Activated CD4-positive, CD25-positive, alpha-beta regulatory T cell treated with anti-CD3 and anti-CD28 coated beads, Interleukin-2, amount 50 U/mL, for 16 hours (primary cell): ENCODE data around the gene THNSL1.
"Not testable (repeated sequence)": the region's sequence is repeated elsewhere in the genome, so short reads cannot be mapped to it uniquely, and the experiment has no call there.

Experiments
- DNase-seq: peaks from one replicate; pipeline ENCODE4 v3.0.0-alpha.2; 2020; ENCODE audit warnings: low read depth, low spot score

THNSL1 gene

DNA sequence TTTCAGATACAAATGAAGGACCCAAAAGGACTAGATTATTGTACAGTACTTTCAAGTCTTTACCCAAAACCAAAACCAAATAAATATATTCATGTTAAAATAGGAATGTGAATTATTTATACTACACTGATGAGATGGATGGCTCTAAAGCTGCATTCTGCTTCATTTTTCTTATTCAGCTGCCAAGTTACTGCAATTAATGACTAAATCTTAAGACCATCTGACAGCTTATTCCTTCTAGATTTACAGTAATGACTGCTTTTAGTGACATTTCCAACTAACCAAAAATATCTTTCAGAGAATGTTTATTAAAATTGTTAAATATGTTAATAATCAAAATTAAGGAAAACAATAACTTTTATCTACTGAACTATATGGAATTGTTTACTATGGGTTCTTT, 21.3 kb upstream of the THNSL1 start:
- no peak for DNase-seq

DNA sequence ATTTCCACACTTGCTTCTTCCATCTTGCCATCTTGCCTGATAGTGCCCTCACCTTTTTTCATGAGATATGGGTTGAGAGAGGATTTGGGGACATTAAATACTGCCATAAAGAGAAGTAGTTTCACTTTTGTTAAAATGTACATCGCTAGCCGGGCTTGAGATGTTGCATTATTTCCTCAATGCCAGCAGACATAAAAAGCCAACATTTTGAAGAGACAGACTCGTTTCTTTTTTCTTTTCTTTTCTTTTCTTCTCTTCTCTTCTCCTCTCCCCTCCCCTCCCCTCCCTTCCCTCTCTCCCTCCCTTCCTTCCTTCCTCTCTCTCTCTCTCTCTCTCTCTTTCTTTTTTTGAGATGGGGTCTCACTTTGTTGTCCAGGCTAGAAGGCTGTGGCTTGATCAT, 18.4 kb upstream of the THNSL1 start:
- no peak for DNase-seq

DNA sequence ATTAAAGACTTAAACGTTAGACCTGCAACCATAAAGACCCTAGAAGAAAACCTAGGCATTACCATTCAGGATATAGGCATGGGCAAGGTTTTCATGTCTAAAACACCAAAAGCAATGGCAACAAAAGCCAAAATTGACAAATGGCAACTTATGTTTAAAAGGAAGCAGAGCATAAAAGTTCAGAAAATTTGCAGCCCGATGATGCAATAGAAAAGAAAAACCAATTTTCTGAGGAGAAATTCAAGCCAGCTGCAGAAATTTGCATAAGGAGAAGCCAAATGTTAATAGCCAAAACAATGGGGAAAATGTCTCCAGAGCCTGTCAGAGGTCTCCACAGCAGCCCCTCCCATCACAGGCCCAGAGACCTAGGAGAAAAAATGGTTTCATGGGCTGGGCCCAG, 4.8 kb upstream of the THNSL1 start:
- not testable (repeated sequence) for DNase-seq

DNA sequence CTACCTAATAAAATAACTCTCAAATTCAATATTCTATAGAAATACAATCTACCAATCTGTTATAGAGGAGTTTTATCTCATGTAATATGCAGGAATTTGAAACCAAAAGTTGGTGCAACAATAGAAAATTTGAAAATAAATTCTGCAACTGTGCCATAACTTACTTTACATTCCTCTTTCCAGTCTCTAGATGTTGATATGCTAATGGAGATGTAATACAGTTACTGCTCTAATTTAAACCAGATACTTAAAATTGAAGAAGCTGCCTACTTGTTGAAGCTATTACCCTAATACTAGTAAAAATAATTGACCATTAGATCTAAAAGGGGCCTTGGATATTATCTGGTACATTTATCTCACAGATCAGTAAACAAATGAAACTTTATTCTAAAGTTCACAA, 1.8 kb upstream of the THNSL1 start:
- no peak for DNase-seq

DNA sequence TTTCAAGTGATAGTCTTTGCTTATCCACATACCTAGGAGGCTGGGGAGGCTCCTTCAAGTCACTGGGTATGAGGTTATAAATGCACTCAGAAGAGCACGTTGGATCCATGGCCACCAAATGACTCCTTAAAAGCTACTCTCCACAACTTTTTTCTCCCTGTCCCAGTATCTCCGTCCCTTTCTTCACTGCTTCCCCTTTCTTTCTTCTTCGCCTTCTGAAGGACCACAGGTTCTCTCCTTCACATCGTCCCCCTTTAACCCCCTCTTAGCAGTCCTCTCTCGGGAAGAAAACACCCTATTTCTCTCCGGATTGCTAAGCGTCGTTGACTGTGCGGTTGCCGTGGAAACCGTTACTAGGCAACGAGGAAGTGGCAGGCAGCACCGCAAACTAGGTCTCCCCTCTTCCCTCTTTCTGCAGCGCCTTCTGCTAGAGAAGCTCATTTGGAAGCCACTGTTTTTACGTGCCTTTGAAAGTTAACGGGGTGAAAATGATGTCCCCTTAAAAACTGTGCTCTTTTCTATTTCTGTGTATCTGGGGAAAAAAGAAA, 510 bp upstream of the THNSL1 start, which contains the start of gene ENKUR:
ENKUR (minus strand) TSS at position 331 of the 548 bp plus-strand sequence; CDS start at position 109, 222 bp downstream.
- peak; percentile 87 for DNase-seq

DNA sequence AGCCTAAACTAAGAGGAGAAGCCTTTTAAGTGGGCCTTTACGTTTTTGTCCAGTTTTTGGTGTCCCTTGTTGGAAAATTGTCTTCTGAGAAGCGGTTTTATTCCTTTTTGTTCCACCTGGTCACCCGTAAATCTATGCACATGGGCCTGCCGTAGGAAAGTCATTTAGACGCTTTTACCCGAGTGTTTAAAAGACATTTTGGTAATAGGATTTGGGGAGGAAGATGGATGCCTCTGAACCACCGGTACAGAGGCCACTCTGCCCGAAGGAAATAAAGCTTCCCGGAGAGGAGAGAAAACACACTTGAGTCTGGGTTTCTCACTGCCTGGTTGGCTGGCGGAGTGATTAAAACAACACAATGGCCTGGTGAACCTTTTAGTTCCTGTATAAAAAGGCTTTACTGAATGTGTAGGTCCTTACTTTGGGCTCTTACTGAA, 760 bp downstream of the THNSL1 start:
- no peak for DNase-seq

DNA sequence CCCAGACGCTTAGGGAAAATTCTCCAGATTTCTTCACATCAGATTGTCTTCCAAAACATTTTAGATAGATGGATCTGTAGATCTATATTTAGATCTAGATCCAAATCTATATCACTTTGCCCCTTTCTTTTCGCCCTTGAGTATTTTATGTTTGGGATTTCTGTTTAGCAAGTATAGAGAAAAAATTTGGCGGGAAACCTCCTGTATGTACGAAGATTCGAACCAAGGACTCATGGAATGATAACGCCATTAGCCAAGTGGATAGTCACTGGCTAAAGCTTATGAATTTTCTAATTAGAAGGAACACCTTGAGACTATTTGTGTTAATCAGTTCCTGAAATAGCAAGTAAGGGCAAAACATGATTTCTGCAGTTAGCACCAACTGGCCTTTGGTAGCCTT, 1.2 kb downstream of the THNSL1 start:
- DNase-seq = no peak

DNA sequence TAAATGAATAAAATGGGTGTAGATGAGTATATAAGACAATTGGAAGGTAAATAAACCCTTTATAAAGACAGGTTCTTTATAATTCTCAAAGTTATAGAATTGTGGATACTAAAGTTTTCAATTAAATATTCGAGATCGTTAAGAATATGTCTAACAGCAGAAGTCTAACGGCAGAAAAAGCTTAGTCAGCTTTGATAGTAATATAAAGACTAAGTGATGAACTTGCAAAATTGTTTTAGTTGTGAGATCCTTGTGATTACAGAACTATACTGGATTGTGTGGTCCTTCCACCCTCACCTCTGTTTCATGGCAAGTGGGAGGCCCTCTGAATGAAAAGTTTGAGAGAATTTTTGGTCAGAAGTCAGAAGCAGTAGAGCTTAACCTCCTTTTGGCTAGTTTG, 2.3 kb downstream of the THNSL1 start:
- no peak for DNase-seq

DNA sequence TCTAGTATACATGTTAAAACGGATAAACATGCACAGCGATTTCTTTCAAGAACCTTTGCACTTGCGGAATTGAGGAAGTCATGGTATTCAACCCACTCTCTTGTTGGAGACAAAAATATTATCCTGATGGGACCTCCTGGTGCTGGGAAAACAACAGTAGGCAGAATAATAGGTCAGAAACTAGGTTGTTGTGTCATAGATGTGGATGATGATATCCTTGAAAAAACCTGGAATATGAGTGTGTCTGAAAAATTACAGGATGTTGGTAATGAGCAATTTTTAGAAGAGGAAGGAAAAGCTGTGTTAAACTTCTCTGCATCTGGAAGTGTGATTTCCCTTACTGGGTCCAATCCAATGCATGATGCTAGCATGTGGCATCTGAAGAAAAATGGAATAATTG, 6.9 kb downstream of the THNSL1 start:
- no peak for DNase-seq

DNA sequence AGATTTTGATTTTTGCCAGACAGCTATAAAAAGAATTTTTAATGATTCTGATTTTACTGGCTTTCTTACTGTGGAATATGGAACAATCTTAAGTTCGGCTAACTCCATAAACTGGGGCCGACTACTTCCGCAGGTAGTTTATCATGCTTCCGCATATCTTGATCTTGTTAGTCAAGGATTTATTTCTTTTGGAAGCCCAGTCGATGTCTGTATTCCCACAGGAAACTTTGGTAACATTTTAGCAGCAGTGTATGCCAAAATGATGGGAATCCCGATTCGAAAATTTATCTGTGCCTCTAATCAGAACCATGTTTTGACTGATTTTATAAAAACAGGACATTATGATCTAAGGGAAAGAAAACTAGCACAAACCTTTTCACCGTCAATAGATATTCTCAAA, 8.1 kb downstream of the THNSL1 start:
- no peak for DNase-seq

DNA sequence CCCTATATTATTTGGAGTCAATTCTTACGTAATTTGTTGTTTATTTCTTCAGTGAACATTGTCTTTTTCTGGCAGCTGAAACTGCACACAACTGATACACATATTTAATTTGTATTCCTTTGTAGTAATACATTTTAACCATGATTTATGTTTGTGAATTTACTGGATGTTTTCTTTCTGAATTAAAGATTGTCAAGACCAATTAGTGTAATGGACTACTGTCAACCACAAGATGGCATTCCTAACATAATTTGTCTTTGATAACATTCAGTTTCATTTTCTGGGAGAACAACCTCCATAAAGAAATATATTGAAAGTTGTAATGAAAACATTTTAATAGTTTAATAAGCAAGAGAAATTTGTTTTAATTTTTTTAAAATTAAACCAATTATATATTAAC, 10.1 kb downstream of the THNSL1 start:
- DNase-seq = no peak

DNA sequence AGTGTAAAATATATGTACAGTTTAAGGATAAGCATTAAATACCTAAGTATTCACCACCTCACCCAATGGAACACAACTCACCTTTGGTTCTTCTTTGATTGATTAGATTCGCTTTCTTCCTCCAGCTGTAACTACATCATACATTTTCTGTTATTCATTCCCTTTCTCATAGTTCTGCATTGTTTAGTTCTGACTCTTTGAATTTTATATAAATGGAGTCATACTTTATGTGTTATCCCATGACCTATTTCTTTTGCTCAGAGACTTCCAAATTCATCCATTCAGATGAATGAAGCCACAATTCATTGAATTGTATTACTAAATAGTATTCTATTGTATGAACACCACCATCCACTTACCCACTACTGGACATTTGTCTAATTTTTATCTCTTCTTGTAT, 12.3 kb downstream of the THNSL1 start:
- DNase-seq = no peak

DNA sequence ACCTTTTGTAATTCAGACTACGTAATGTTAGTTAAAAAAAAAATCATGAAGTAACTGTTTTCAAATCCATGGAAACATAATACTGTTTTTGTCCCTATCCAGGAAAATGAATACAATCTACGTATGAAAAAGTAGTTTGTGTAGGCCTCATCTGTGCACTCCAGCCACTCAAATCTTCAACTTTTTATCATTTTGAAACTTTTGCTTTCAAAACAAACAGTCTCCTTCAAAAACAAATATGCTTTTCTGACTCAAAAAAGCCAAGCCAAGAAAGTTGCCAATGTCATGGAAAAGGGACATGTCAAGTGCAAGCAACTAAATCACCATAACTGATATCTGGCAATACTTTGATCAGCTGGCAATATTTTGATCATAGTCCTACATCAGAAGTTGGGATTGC, 13.1 kb downstream of the THNSL1 start:
- no peak for DNase-seq

DNA sequence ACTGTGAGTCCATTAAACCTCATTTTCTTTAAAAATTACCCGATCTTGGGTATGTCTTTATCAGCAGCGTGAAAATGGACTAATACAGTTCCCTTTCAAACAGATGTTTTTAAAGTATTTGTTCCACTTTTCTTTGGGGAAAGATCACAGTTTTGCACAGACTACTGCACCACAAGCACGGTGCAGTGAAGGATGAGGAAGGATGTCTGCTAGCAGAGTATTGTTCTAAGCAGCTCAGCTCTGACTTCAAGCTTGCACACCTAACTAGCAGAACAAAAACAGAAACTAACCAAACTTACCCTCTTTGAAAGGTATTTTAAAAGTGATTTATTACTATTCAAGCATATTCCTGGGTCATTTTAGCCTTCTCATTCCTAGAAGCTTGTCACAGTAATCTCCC, 20.0 kb downstream of the THNSL1 start:
- no peak for DNase-seq

DNA sequence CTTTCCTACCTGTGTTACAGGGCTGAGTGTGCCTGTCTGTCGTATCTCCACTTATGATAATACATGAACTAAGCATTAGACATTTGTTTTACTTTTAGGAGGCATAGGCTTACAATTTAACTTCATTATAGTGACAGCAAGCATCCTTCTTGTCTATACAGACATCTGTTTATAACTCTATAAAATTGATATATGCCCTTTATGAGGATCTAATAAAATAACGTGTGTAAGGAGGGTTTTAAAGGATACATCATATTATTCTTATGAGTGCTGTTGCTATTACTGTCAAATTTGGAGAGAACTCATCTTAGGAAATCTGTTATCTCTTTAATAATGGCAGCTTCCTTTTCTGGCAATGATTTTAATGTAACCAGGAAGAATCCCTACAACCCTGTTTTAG, 21.9 kb downstream of the THNSL1 start:
- DNase-seq = no peak

DNA sequence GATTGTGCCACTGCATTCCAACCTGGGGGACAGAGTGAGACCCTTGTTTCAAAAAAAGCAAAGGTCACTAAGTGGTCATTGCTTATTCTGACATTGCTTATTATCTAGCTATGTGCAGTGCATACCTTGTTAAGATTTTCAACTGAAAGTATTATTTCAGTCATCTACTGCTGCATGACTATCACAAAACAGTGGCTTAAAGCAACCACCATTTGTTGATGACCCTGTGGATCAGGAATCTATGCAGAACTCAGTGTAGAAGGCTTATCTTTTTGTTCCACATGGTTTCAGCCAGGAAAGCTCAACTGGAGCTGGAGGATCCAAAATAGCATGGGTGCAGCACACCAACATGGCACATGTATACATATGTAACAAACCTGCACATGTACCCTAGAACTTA, 23.1 kb downstream of the THNSL1 start:
- no peak for DNase-seq

DNA sequence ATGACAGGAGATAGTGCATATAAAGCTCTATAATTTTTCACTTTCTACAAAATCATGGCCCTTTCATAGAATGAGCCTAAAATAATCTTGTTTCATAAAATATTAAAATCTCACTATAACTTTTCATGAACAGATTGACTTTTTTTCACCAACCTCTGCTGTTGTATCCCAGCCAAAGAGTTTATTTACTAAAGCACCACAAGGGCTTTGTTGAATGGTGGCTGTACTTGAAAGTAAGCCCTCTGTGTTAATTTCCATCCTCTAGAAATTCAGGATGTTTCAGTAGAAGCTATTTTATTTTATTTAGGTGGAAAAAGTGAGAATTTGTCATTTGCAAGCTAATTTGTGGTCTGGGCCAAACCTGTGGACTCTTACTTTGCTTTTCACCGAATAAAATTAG, 30.2 kb downstream of the THNSL1 start:
- DNase-seq = no peak

DNA sequence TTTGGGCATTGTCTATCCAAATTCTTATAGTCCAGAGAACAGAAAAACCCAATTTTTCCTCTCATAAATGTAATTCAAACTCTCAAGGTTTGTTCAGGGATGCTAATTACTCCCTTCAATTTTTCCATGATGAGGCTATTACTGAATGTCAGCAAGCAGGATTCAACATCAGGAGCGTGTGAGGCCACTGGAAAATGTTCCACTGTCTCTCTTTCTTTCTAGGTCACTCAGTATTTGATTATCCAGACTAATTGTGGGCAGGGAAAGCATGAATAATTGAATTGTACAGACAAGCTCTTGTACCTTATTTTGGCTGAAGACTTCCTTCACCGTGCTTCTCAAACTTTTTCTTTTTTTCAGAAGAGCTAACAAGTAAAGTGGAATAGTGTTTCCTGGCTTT, 30.7 kb downstream of the THNSL1 start:
- DNase-seq = no peak

DNA sequence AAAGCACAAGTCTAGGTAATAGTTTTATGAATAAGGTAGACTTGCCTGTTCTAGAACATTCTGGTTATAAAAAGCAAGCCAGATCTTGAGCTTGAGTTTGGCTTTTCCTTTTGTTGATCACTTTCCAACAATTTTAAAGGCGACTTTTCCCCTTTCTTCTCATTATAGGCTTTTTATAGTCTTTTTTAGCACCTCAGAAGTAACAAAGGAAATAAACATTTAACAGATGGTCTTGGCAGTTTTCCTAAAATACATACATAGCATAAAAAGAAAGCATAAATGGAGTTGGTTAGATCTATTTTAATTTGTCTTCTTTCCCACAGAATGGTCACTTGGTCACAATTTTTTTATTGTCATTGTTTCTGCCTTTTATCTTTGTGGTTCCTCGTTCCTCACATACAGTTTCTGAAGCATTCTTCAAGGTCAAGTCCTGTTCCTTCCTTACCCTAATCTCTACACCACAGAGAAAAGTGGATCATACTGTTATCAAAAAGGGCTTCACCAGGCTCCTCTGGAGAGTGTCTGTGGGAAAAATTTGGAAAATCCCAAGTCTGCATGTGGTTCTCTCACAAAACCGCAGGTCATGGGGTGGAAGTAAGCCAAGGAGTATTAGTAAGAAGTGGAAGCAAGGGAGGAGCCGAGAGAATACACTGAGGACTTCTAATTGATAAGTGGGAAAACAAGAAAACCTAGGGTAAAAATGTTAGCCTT, 31.3 kb downstream of the THNSL1 start:
- DNase-seq = no peak

DNA sequence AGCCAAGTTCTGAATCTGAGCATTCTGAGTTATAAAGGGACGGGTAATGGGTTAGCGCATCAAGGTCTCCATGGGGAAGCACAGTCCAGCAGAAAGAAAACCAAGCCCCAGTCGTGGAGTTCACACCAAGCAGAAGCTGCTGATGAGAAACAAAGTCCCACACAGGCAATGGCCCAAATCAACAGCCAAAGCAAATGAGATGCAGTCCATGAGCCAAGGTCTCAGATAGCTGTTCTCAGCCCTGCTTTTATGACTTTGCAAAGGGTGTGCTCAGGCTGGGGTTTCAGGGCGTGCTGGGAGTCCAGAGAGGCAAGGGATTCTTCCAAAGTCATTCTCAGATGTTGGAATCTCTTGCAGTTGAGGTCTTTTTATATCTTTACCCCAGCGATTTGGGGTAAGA, 32.0 kb downstream of the THNSL1 start:
- no peak for DNase-seq

DNA sequence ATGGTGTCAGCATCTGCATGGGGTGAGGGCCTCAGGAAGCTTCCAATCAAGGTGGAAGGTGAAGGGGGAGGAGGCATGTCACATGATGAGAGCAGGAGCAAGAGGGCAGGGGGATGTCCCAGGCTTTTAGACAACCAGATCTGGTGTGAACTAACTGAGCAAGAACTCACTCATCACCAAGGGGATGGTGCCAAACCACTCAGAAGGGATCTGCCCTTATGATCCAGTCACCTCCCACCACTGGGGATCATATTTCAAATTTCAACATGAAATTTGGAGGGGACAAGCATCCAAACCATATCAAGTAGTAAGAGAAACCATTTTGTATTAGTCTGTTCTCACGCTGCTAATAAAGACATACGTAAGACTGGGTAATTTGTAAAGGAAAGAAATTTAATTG, 33.6 kb downstream of the THNSL1 start:
- no peak for DNase-seq

DNA sequence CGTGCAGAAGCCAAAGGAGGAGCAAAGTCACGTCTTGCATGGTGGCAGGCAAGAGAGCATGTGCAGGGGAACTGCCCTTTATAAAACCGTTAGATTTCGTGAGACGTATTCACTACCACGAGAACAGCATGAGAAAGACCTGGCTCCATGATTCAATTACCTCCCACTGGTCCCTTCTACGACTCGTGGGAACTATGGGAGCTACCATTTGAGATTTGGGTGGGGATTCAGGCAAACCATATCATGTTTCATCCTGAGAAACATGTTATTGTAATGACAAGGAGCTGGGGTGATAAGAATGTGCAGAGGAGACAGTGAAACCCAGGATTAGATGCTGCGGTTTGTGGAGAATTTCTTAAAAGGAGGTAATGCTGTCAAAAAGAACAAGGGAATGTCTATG, 34.0 kb downstream of the THNSL1 start:
- no peak for DNase-seq

DNA sequence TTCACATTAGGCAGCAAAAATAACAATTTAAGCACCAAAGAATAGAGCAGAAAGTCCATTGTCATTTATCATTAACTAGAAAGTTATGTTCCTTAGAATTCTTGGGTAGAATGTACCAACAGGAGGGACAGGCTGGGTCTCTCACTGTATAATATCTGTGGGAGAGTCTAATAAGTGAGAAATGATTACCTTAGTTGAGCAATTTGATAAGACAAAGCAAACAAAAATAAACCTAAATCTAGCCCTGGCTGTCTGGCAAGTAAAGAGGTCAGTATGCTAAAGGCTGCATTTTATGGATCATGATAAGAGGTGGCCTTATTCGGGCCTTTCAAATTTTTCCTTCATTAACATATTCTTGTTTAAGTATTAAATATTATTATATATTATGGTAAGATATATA, 35.6 kb downstream of the THNSL1 start:
- DNase-seq = no peak

DNA sequence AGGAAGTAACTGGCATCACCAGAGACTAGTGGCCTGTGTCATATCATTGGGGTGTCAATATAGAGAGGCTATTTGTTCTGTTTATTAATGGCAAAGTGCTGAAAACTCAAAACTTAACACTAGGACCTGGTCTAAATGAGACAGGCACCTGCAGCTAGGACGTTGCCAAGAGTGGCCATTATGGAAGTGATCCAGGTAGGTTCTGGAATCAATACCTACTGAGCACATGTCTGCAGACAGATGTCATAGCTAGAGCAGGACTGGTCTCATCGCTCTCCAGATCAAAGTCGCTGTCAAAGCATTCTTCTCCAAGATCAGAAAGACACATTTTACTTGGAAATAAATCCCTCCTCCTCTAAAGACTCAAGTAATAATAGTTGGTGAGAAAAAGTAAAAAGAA, 40.3 kb downstream of the THNSL1 start:
- DNase-seq = no peak
